ENCODE data around the gene ARSD. TPM values are rescaled to one million over a fixed set of nuclear protein-coding genes. Genes with fewer than 3 reads are reported as not detected.
"Not testable (repeated sequence)": the region's sequence is repeated elsewhere in the genome, so short reads cannot be mapped to it uniquely, and the experiment has no call there.

ARSD gene, protein sequence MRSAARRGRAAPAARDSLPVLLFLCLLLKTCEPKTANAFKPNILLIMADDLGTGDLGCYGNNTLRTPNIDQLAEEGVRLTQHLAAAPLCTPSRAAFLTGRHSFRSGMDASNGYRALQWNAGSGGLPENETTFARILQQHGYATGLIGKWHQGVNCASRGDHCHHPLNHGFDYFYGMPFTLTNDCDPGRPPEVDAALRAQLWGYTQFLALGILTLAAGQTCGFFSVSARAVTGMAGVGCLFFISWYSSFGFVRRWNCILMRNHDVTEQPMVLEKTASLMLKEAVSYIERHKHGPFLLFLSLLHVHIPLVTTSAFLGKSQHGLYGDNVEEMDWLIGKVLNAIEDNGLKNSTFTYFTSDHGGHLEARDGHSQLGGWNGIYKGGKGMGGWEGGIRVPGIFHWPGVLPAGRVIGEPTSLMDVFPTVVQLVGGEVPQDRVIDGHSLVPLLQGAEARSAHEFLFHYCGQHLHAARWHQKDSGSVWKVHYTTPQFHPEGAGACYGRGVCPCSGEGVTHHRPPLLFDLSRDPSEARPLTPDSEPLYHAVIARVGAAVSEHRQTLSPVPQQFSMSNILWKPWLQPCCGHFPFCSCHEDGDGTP
- 1 to 10 TPM; 1.3 to 2.1 TPM for total RNA-seq

- peak; percentile 80 for DNase-seq
- Mint-ChIP-seq H3K4me3 (peak within 1 kb of the TSS; percentile 76), H3K36me3 (no peaks in the 10 kb centered on the region), H3K27ac (peak within 1 kb of the TSS; percentile 81), H3K9me3 (ENCODE audit: low read depth) (no peaks in the 10 kb centered on the region), H3K4me1 (no peaks in the 10 kb centered on the region), H3K27me3 (peaks cover 4% of the 10 kb centered on the region)
- CTCF ChIA-PET, result no interaction called here
- ATAC-seq, result peak; percentile 95
Observed at GRCh38 chrX:2928583-2929434, at the start of gene ARSD. Gene ARSD, minus strand, starts transcription at chrX:2929339. Its CDS starts 64 bp downstream, at chrX:2929275.

DNA sequence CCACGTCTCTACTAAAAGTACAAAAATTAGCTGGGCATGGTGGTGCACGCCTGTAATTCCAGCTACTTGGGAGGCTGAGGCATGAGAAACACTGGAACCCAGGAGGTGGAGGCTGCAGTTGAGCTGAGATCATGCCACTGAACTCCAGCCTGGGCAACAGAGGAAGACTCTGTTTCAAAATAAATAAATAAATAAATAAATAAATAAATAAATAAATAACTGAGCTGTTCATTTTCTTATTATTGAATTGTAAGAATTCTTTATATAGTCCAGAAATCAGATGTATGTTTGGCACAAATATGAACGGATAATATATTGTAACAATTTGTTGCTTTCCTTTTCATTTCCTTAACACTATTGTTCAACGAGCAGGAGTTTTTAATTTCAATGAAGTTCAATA, 49.5 kb upstream of the ARSD start:
- H3K9me3 Mint-ChIP-seq (ENCODE audit: low read depth); H3K36me3 Mint-ChIP-seq; DNase-seq; ATAC-seq; H3K27me3 Mint-ChIP-seq; H3K4me1 Mint-ChIP-seq; CTCF ChIA-PET; H3K4me3 Mint-ChIP-seq; H3K27ac Mint-ChIP-seq: not testable (repeated sequence)

DNA sequence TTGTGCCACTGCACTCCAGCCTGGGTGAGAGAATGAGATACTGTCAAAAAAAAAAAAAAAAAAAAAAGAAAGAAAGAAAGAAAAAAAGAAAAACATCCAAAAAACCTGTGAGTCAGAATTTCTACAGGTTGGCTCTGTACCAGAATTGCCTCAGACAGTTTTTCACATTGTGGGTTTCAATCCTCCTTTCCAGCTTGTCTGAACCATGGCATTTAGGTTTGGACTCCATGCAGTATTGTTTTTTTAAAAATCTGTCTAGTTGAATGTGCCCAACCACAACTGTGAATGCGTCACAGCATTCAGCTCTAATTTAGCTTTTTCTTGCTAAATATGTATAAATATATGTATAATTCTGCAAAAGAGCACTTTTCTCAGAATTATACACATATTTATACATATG, 45.8 kb upstream of the ARSD start:
- no peak for DNase-seq
- no peaks in the 10 kb centered on the region for H3K4me1 Mint-ChIP-seq
- H3K27me3 Mint-ChIP-seq, result no peaks in the 10 kb centered on the region
- no peak for ATAC-seq
- CTCF ChIA-PET, result no interaction called here
- H3K9me3 Mint-ChIP-seq (ENCODE audit: low read depth), result no peaks in the 10 kb centered on the region
- H3K4me3 Mint-ChIP-seq, result no peak overlapping the region
- no peaks in the 10 kb centered on the region for H3K36me3 Mint-ChIP-seq
- H3K27ac Mint-ChIP-seq, result no peak overlapping the region

DNA sequence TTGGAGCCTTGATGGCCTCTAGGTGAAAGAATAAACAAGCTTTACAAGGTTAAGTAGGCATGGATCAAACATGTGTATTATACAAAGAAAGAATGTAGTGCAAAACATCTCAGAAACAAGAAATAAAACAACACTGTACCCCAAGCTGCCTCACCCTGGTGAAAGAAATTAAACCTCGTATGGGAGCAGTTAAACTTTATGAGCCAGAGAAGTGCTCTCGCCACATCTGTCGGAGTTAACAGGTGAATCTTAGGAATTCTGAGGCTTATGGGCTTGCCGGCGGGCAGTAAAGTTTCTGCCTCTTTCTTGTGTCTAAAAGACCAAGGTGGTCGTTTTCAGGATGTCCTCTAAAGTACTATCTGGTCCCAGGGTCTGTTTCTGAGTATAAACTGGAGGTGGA, 43.3 kb upstream of the ARSD start:
- DNase-seq (no peak), ATAC-seq (no peak)
- Mint-ChIP-seq H3K4me3 (no peak overlapping the region), H3K9me3 (ENCODE audit: low read depth) (no peaks in the 10 kb centered on the region), H3K4me1 (peaks cover 2% of the 10 kb centered on the region), H3K36me3 (no peaks in the 10 kb centered on the region), H3K27me3 (no peaks in the 10 kb centered on the region), H3K27ac (no peak overlapping the region)
- CTCF ChIA-PET, result no interaction called here

DNA sequence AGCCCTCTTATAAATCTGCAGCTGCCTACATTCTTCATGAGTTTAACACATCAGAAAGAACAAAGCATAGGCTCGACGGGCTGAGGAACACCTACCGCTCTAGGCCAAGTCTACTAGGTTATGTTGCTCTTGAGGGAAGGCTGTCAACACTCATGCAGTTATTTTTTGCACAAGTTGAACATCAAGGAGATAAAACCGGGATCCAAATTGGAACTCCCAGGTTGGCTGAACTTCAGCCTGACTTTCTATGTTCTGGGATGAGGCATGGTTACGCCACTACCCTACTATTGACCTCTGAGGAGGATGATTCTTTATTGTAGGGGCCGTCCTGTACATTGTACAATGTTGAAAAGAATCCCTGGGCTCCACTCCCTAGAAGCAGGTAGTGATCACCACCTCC, 39.9 kb upstream of the ARSD start:
- no peak overlapping the region for H3K4me3 Mint-ChIP-seq
- no peaks in the 10 kb centered on the region for H3K9me3 Mint-ChIP-seq (ENCODE audit: low read depth)
- DNase-seq, result no peak
- no peaks in the 10 kb centered on the region for H3K36me3 Mint-ChIP-seq
- H3K27ac Mint-ChIP-seq, result no peak overlapping the region
- no peaks in the 10 kb centered on the region for H3K27me3 Mint-ChIP-seq
- ATAC-seq, result no peak
- CTCF ChIA-PET, result no interaction called here
- H3K4me1 Mint-ChIP-seq, result peaks cover 2% of the 10 kb centered on the region

- CTCF ChIA-PET, result no interaction called here
Observed at GRCh38 chrX:2967998-2968909, 39.1 kb upstream of the ARSD start.

DNA sequence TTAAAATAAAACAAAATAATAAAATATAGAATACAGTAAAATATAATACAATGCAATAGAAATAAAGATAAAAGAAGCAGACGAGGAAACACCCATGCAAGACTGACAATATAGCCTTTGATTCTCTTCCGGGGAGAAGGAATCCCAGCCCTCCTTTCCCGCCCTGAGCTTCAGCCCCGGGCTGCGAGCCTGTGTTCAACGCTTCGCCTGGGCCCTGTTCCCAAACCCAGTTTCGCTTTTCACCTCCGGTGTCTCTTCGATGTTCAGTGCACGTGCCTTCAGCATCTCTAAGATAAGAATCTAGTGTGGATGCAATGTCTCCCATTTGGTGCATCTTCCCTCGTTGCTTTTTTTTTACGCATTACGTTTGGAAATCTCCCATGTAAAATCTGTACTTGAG, 38.4 kb upstream of the ARSD start:
- no peak for DNase-seq
- Mint-ChIP-seq H3K27me3 (no peaks in the 10 kb centered on the region), H3K9me3 (ENCODE audit: low read depth) (no peaks in the 10 kb centered on the region), H3K4me3 (no peak overlapping the region), H3K36me3 (no peaks in the 10 kb centered on the region), H3K4me1 (peaks cover 2% of the 10 kb centered on the region), H3K27ac (no peak overlapping the region)
- ATAC-seq, result no peak
- CTCF ChIA-PET, result no interaction called here

More at GRCh38 chrX:2967998-2968909, 39.1 kb upstream of the ARSD start:
- H3K4me3 Mint-ChIP-seq, result peak overlapping the region; percentile 52
- H3K36me3 Mint-ChIP-seq, result no peaks in the 10 kb centered on the region
- DNase-seq, result no peak
- H3K27me3 Mint-ChIP-seq, result no peaks in the 10 kb centered on the region
- no peaks in the 10 kb centered on the region for H3K9me3 Mint-ChIP-seq (ENCODE audit: low read depth)
- H3K4me1 Mint-ChIP-seq, result peaks cover 2% of the 10 kb centered on the region
- ATAC-seq, result peak; percentile 63
- peak overlapping the region; percentile 11 for H3K27ac Mint-ChIP-seq

DNA sequence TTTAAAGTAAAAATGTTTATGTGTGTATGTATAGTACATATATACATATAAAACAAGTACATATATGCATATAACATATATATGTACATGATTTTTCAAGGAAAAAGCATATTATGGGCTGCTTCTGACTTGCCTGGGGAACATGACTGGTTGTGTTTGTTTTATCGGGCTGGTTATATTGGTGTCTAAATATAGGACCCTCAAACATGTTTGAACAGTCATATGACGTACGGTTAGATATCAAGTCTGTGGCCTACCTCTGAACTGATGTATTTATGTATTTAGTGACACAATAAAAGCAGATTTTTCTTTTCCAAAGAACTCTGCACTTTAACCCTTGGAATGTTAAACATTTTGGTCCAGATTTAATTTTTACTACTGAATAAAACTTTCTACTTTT, 37.9 kb upstream of the ARSD start:
- Mint-ChIP-seq H3K4me3 (no peak overlapping the region), H3K4me1 (peaks cover 2% of the 10 kb centered on the region), H3K36me3 (no peaks in the 10 kb centered on the region), H3K27me3 (no peaks in the 10 kb centered on the region), H3K9me3 (ENCODE audit: low read depth) (no peaks in the 10 kb centered on the region), H3K27ac (no peak overlapping the region)
- ATAC-seq (no peak), DNase-seq (no peak)
- CTCF ChIA-PET, result no interaction called here

- CTCF ChIA-PET, result no interaction called here
- Mint-ChIP-seq H3K4me1 (peaks cover 2% of the 10 kb centered on the region), H3K36me3 (no peaks in the 10 kb centered on the region), H3K27ac (no peak overlapping the region), H3K27me3 (no peaks in the 10 kb centered on the region), H3K9me3 (ENCODE audit: low read depth) (no peaks in the 10 kb centered on the region), H3K4me3 (no peak overlapping the region)
- ATAC-seq, result no peak
- DNase-seq, result no peak
Observed at GRCh38 chrX:2965965-2966364, 36.8 kb upstream of the ARSD start.

DNA sequence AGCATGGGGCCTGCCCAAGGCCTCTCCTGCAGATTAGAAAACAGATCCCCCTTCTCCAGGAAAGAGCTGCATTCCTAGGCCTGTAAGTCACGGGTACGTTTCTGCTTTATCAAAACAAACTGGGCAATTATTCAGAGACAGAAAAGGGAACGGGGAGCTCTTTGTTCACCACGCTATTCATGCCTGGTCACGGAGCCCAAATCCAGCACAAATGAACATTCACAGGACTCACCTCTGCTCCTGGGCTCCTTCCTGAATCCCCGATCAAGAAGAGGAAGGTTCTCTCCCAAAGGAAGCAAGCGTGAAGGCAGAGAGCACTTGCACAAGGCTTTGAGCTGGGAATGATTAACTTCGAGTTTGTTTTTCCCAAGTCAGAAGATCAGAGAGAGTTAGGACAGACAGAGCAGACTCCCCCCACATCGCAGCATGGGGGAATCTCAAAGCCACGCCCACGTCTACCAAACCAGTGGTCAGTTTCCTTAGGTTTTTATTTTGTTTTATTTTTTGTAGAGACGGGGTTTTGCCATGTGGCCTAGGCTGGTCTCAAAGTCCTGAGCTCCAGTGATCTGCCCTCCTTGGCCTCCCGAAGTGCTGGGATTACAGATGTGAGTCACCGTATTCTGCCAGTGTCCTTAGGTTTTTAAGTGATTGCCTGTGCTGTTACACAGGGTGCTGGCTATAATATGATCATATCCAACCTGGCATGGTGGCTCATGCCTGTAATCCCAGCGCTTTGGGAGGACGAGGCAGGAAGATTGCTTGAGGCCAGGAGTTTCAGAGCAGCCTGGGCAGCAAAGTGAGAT, 35.1 kb upstream of the ARSD start:
- DNase-seq; ATAC-seq; H3K36me3 Mint-ChIP-seq; H3K27me3 Mint-ChIP-seq; H3K4me1 Mint-ChIP-seq; CTCF ChIA-PET; H3K9me3 Mint-ChIP-seq (ENCODE audit: low read depth); H3K4me3 Mint-ChIP-seq; H3K27ac Mint-ChIP-seq: not testable (repeated sequence)

- H3K36me3 Mint-ChIP-seq; DNase-seq; H3K9me3 Mint-ChIP-seq (ENCODE audit: low read depth); CTCF ChIA-PET; H3K4me3 Mint-ChIP-seq; H3K27ac Mint-ChIP-seq; H3K4me1 Mint-ChIP-seq; ATAC-seq; H3K27me3 Mint-ChIP-seq: not testable (repeated sequence)
Observed at GRCh38 chrX:2963449-2963848, 34.3 kb upstream of the ARSD start.

- ATAC-seq (no peak), DNase-seq (no peak)
- no peak overlapping the region for H3K27ac Mint-ChIP-seq
- H3K9me3 Mint-ChIP-seq (ENCODE audit: low read depth), result no peaks in the 10 kb centered on the region
- no peaks in the 10 kb centered on the region for H3K27me3 Mint-ChIP-seq
- no peaks in the 10 kb centered on the region for H3K36me3 Mint-ChIP-seq
- no peak overlapping the region for H3K4me3 Mint-ChIP-seq
- no peaks in the 10 kb centered on the region for H3K4me1 Mint-ChIP-seq
- CTCF ChIA-PET, result no interaction called here
Observed at GRCh38 chrX:2962381-2962780, 33.2 kb upstream of the ARSD start.
